Measurements from ENCODE around the gene OTOP3.
"Not testable (repeated sequence)": the region's sequence is repeated elsewhere in the genome, so short reads cannot be mapped to it uniquely, and the experiment has no call there.

The OTOP3 gene

DNA sequence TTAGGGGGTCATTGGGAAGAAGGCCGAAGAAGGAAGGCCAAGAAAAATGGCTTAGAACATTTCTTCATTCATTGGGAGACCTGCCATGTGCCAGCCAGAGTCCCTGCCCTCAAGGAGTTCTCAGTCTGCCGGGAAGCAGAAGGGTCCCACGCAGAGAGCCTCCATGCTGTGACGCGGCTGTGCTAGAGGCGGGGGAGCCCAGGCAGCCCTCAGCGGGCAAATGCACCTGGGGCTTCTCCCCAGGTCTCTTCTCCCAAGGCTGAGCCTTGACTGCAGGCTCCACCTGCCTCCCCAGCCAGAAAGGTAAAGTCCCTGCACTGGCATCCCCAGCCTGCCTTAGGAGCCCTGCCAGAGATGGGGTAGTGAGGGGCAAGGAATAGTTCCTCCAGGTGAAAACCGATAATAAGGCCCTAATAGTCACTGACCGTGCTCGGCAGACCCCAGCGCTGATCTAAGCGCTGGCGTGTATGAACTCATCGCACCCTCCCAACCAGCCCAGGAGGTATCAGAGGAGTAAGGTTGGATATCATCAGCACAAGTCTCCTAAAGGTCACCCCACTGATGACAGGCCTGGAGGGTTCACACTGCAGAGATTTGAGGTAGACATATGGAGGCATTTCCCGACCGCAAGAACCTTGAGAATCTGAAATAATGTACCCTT, 45.8 kb downstream of the OTOP3 start:
- no peak for DNase-seq (ENCODE audit: extremely low read depth in 1 of 2, low read depth in 1 of 2)

DNA sequence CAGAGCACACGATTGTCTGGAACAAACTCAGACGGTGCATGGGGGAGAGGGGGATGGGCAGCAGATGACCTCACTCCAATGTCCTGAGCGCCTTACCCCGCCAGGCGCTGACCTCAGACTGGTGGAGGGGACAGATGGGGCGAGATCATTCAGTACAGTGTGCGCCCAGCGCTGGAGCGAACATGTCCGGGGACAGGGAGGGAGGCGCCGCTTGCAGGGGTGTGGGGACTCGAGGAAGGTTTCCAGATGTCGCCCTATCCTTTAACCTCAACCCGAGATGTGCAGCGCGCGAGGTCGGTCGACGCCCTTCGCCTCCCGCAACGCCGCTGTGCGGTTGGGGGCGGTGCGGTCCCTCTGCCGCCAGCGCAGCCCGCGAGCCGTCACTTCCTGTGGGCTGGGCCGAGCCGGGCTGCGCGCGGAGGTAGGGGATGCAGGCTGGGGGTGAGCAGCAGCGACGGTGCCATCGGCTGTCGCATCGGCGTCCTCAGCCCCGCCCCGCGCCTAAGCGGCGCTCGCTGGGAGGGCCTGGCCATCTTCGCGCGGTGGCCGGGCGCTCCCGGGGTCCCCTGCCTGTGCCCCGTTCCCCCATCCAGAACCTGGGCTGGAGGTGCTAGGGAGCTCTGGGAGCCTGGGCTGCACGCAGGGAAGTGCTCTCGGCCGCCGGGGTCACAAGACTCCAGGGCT, 46.4 kb downstream of the OTOP3 start:
- DNase-seq (ENCODE audit: extremely low read depth in 1 of 2, low read depth in 1 of 2), result peak; percentile 51 to 69

DNA sequence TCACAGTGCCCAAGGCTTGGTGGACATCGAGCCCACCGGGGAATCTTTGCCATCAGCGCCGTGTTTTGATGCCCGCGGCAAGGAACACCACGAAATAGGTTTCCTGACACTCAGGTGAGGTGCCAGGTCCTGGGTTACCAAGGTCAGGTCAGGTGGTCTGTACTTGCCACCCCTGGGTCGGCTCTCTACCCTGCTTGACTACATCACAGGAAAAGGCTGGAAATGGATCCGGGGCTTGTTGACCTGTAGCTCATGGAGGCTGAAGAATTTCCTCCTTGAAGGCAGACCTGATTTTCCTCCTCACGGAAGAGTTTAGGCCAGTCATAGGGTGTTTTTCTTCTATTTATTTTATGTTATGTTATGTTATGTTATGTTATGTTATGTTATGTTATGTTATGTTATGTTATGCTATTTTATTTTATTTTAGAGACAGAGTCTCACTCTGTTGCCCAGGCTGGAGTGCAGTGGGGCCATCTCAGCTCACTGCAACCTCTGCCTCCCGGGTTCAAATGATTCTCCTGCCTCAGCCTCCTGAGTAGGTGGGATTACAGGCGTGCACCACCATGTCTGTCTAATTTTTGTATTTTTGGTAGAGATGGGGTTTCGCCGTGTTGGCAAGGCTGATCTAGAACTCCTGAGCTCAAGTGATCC, 47.1 kb downstream of the OTOP3 start:
- DNase-seq (ENCODE audit: extremely low read depth in 1 of 2, low read depth in 1 of 2), result not testable (repeated sequence)

DNA sequence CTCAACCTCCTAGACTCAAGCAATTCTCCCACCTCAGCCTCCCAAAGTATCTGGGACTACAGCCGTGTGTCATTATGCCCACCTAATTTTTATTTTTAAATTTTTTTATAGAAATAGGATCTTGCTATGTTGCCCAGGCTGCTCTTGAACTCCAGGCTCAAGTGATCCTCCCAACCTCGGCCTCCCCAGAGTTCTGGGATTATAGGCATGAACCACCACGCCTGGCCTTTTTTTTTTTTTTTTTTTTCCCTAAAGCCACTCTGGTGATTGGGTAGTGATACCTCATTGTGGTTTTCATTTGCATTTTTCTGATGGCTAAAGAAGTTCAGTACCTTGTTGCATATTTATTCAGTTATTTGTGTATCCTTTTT, 50.5 kb downstream of the OTOP3 start:
- DNase-seq (ENCODE audit: extremely low read depth in 1 of 2, low read depth in 1 of 2), result no peak

DNA sequence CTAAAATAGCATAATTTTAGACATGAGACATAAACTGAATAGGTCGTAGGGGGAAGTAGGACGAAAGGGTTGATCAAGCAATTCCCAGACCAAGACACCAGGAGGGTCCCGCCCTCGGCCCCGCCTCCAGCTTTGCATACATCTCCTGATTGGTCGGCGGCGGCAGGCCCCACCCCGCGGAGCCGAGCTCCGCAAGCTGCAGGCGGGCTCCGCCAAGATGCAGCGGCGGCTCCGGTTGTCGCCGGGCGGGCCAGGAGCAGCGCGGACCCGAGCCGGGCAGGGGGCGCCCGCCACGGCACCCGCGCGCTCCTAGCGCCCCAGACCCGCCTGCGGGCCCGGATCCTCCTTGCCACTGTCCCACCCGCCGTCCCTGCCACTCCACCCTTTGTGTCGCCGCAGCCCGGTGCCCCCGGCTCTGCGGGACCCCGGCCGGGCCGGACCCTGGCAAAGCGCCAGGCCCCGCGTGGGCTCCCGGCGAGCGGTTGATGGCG, 51.8 kb downstream of the OTOP3 start, which contains the start of gene CDR2L:
CDR2L (plus strand) TSS at position 215 of the 491 bp plus-strand sequence. CDS start 412 bp downstream, outside the sequence.
- peak; percentile 79 to 87 for DNase-seq (ENCODE audit: extremely low read depth in 1 of 2, low read depth in 1 of 2)

DNA sequence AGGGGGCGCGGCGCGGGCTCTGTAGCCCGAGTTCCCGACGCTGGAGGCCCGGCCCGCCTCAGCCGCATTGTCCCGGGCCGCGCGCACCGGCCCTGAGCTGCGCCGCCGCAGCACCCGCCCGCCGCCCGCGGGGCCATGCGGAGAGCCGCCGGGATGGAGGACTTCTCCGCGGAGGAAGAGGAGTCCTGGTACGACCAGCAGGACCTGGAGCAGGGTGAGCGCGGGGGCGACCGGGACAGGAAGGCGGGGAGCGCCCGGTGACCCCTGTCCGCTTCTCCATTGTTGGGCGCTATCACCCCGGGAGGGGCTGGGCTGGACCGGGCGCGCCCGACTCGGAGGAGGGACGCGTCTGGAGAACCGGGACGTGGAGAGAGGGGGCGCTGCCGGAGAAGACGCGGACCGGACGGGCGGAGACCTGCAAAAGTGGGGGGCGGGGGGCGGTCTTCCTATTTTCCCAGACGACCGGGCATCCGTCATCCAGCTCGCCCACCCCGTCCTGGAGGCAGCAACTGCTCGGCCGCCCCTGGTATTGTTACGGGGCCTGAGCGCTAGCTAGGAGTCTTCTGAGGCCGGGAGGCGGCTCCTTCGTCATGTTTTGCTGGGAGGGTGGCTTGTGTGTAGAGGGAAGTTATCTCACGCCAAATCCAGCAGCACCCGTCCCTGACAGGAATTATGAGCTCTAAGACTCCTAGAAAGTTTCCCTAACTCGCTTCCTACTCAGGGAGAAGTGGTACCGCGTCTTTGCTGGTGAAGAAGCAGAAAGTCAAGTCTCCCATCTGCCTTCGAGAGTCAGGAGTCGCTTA, 52.4 kb downstream of the OTOP3 start:
- no peak for DNase-seq (ENCODE audit: extremely low read depth in 1 of 2, low read depth in 1 of 2)

DNA sequence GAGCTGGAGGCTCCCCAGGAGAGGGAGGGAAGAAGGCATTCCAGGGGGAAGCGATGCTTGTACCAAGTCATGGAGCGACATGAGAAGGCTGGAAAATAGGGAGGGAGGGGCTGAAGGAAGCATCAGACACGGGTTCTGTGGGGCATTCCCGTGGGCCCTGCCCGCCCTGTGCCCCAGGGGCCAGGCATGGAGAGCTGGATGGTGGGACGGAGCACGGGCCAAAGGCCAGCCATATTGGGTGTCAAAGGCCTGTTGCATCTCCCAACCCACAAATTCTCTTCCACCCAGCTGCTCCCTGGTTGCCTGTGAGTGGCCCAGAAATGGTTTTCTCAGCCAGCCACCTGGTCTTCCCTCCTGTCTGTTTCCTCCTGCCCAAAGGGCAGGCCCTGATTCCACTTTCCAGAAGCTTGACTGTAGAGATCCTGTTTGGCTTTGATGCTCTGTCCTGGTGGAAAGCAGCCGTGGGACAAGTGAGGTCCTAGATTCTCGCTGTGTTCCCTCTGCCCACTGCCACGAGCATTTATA, 54.9 kb downstream of the OTOP3 start:
- DNase-seq (ENCODE audit: extremely low read depth in 1 of 2, low read depth in 1 of 2), result no peak

DNA sequence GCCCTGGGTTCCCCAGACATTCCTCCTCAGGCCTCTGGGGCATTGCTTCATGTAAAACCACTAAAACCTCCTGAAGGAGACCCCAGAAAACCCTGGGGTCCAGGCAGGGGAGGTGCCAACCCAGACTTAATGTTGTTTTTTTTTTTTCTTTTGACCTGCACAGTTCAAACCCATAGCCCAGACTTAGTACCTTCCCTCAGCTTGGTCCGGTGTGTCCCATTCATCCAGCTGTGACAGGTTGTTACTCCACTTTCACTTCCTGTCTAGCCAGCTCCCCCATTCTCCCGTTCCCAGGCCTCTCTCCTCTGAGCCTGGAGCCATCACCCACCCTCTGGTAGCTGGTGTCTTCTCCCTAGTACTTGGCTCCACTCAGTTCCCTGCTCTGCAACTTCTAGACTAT, 56.5 kb downstream of the OTOP3 start:
- DNase-seq (ENCODE audit: extremely low read depth in 1 of 2, low read depth in 1 of 2), result no peak

DNA sequence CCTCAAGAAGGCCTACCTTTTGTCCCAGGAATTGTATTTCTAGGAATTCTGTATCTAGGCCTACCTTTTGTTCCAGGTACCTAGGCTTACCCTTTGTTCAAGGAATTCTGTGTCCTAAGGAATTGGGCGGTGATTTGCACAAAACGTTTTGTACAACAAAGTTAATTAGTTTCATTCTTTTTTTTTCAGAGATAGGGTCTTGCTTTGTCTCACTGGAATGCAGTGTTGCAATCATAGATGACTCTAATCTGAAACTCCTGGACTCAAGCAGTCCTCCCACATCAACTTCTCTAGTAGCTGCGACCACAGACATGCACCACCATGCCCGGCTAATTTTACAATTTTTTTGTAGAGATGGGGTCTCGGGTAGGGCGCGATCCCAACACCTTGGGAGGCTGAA, 58.7 kb downstream of the OTOP3 start:
- no peak for DNase-seq (ENCODE audit: extremely low read depth in 1 of 2, low read depth in 1 of 2)

DNA sequence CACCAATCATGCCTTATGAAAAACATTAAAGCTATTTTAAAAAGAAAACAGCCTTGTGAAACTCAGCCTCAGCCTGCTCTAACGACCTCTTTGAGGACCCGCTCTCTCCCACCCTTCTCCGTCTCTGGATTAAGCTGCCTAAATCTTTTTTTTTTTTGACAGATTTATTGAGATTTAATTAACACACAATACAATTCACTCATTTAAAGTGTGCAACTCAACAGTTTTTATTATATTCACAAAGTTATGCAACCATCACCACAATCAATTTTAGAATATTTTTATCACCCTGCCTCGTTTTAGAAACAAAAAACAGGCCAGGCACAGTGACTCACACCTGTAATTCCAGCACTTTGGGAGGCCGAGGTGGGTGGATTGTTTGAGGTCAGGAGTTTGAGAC, 60.1 kb downstream of the OTOP3 start:
- no peak for DNase-seq (ENCODE audit: extremely low read depth in 1 of 2, low read depth in 1 of 2)

DNA sequence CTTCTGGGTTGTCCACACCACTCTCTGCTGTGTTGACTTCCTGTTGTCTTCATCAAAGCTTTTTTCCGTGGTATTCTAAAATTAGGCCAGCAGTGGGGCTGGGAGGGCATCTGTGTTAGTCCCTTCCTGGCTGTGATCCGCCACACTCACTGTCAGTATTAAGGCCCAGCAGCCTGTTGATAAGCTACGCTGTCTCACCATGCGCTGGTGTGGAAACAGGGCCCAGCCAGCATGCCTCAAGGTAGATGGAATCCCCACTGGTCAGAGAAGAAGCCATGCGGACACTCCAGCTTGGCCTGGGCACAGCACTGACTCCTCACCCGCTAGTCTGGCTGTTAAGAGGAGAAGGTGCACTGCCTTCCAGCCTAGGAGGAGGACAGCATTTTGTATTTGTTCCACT, 63.1 kb downstream of the OTOP3 start:
- DNase-seq (ENCODE audit: extremely low read depth in 1 of 2, low read depth in 1 of 2), result no peak

DNA sequence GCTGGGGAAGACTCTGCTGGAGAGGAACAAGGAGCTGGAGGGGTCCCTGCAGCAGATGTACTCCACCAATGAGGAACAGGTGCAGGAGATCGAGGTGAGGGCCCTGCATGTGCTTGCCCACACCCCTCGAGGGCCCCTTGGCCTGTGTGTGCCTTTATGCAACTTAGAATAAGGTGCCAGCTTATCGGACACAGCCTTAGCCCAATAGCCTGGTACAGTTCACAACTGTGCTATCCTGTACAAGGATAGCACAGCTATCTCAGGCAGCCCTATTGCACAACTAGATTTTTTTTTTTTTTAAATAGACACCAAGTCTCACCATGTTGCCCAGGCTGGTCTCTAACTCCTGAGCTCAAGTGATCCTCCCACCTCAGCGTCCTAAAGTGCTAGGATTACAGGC, 63.8 kb downstream of the OTOP3 start:
- DNase-seq (ENCODE audit: extremely low read depth in 1 of 2, low read depth in 1 of 2), result no peak

Data from stimulated activated CD8-positive, alpha-beta memory T cell treated with anti-CD3 and anti-CD28 coated beads, Interleukin-7, amount 100 ng/mL, for 48 hours (primary cell).